ENCODE data around the gene GSTCD. TPM values are rescaled to one million over a fixed set of nuclear protein-coding genes. Genes with fewer than 3 reads are reported as not detected.
A peak's percentile ranks its signal among the peaks of the same experiment; 100 is the strongest.
"Not testable (repeated sequence)": the region's sequence is repeated elsewhere in the genome, so short reads cannot be mapped to it uniquely, and the experiment has no call there.

GSTCD gene
- total and polyA plus RNA-seq, 2 experiments from 2014 or later: 2.8 to 21.9 TPM

DNA sequence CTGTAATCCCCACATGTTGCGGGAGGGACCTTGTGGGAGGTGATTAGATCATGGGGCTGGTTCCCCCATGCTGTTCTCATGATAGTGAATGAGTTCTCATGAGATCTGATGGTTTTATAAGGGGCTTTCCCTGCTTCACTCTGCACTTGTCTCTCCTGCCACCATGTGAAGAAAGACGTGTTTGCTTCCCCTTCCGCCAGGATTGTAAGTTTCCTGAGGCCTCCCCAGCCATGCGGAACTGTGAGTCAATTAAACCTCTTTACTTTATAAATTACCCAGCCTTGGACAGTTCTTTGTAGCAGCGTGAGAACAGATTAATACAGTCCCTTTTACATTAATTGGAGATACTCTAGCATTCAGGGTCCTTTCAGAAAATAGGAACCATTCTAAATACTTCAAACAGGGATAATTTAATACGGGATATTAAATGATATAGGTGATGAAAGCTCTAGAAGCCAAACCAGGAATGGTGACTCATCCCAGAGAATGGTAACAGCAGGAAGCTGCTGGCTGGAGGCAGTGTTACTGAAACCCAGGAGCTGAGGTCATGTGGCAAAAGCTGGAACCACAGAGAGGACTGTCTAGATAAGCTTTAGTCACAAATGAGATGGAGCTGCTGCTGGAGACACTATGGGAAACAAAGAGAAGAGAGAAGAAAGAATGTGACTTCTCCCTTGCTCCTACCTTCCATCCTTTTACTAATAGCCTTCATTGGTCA lies 57.3 kb downstream of the GSTCD start:
- DNase-seq (ENCODE audit: low spot score): peak; percentile 44
- Histone ChIP-seq H3K36me3 (replicated peaks; ENCODE audit: insufficient read depth, low read depth) (no peaks in the 10 kb centered on the region), H3K9me3 (ENCODE audit: low read depth) (peaks cover under 1% of the 10 kb centered on the region), H3K27me3 (no peaks in the 10 kb centered on the region), H3K4me1 (ENCODE audit: insufficient read depth) (no peaks in the 10 kb centered on the region), H3K9me2 (replicated peaks; ENCODE audit: insufficient read depth) (no peaks in the 10 kb centered on the region), H3K4me3 (no peak overlapping the region), H3K4me2 (no peak overlapping the region), H2AFZ (no peak overlapping the region), H3K79me2 (no peaks in the 10 kb centered on the region), H4K20me1 (ENCODE audit: insufficient read depth, poor library complexity, severe bottlenecking) (no peaks in the 10 kb centered on the region), H3K27ac (no peak overlapping the region)
- 95% methylated on average over 6 of the region's 6 CpGs for WGBS (ENCODE audit: low lambda C conversion rate, missing lambda C conversion rate)
- TF ChIP-seq, protein P1, sequence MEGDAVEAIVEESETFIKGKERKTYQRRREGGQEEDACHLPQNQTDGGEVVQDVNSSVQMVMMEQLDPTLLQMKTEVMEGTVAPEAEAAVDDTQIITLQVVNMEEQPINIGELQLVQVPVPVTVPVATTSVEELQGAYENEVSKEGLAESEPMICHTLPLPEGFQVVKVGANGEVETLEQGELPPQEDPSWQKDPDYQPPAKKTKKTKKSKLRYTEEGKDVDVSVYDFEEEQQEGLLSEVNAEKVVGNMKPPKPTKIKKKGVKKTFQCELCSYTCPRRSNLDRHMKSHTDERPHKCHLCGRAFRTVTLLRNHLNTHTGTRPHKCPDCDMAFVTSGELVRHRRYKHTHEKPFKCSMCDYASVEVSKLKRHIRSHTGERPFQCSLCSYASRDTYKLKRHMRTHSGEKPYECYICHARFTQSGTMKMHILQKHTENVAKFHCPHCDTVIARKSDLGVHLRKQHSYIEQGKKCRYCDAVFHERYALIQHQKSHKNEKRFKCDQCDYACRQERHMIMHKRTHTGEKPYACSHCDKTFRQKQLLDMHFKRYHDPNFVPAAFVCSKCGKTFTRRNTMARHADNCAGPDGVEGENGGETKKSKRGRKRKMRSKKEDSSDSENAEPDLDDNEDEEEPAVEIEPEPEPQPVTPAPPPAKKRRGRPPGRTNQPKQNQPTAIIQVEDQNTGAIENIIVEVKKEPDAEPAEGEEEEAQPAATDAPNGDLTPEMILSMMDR (IDR thresholded peaks at IDR 0.05; ENCODE audit: poor library complexity): no peak
- TF ChIP-seq EZH2phosphoT487 (IDR thresholded peaks at IDR 0.05; ENCODE audit: low read depth, severe bottlenecking, unreplicated experiment) (no peak), EZH2 (IDR thresholded peaks at IDR 0.05; ENCODE audit: borderline replicate concordance) (no peak)

- WGBS (ENCODE audit: low lambda C conversion rate, missing lambda C conversion rate): 74% methylated on average over 2 of the region's 2 CpGs
- Histone ChIP-seq H3K4me2 (no peak overlapping the region), H3K27ac (no peak overlapping the region), H3K9me2 (replicated peaks; ENCODE audit: insufficient read depth) (no peaks in the 10 kb centered on the region), H3K4me1 (ENCODE audit: insufficient read depth) (no peaks in the 10 kb centered on the region), H4K20me1 (ENCODE audit: insufficient read depth, poor library complexity, severe bottlenecking) (no peaks in the 10 kb centered on the region), H3K36me3 (replicated peaks; ENCODE audit: insufficient read depth, low read depth) (no peaks in the 10 kb centered on the region), H3K4me3 (no peak overlapping the region), H3K79me2 (no peaks in the 10 kb centered on the region), H2AFZ (no peak overlapping the region), H3K27me3 (no peaks in the 10 kb centered on the region), H3K9me3 (ENCODE audit: low read depth) (peaks cover 7% of the 10 kb centered on the region)
- DNase-seq (ENCODE audit: low spot score): no peak
- TF ChIP-seq EZH2 (IDR thresholded peaks at IDR 0.05; ENCODE audit: borderline replicate concordance) (no peak), EZH2phosphoT487 (IDR thresholded peaks at IDR 0.05; ENCODE audit: low read depth, severe bottlenecking, unreplicated experiment) (no peak)
- TF ChIP-seq, protein P1 (IDR thresholded peaks at IDR 0.05; ENCODE audit: poor library complexity): no peak
Measured at GRCh38 chr4:105767579-105767978, 59.0 kb downstream of the GSTCD start.

GRCh38 chr4:105770524-105770923 lies 61.9 kb downstream of the GSTCD start:
- not testable (repeated sequence) for H3K4me1 ChIP-seq (ENCODE audit: insufficient read depth); H3K27me3 ChIP-seq; H3K9me2 ChIP-seq (replicated peaks; ENCODE audit: insufficient read depth); H3K4me3 ChIP-seq; H3K36me3 ChIP-seq (replicated peaks; ENCODE audit: insufficient read depth, low read depth); H3K9me3 ChIP-seq (ENCODE audit: low read depth); H3K79me2 ChIP-seq; H3K4me2 ChIP-seq; H2AFZ ChIP-seq; H3K27ac ChIP-seq; H4K20me1 ChIP-seq (ENCODE audit: insufficient read depth, poor library complexity, severe bottlenecking); DNase-seq (ENCODE audit: low spot score)

DNA sequence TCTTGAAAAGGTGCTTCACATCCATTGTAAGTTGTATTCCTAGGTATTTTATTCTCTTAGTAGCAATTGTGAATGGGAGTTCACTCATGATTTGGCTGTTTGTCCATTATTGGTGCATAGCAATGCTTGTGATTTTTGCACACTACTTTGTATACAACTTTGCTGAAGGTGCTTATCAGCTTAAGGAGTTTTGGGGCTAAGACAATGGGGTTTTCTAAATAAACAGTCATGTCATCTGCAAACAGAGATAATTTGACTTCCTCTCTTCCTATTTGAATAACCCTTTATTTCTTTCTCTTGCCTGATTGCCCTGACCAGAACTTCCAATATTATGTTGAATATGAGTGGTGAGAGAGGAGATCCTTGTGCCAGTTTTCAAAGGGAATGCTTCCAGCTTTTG lies 63.5 kb downstream of the GSTCD start:
- H3K79me2 ChIP-seq; H3K27me3 ChIP-seq; H3K27ac ChIP-seq; H3K4me2 ChIP-seq; H3K4me1 ChIP-seq (ENCODE audit: insufficient read depth); H3K36me3 ChIP-seq (replicated peaks; ENCODE audit: insufficient read depth, low read depth); H2AFZ ChIP-seq; H3K9me2 ChIP-seq (replicated peaks; ENCODE audit: insufficient read depth); DNase-seq (ENCODE audit: low spot score); H3K4me3 ChIP-seq; H3K9me3 ChIP-seq (ENCODE audit: low read depth); H4K20me1 ChIP-seq (ENCODE audit: insufficient read depth, poor library complexity, severe bottlenecking): not testable (repeated sequence)

GRCh38 chr4:105775760-105776415 lies 67.3 kb downstream of the GSTCD start:
- not testable (repeated sequence) for H3K4me1 ChIP-seq (ENCODE audit: insufficient read depth); H3K79me2 ChIP-seq; H3K9me3 ChIP-seq (ENCODE audit: low read depth); H2AFZ ChIP-seq; H3K36me3 ChIP-seq (replicated peaks; ENCODE audit: insufficient read depth, low read depth); H3K4me2 ChIP-seq; H3K27ac ChIP-seq; DNase-seq (ENCODE audit: low spot score); H3K27me3 ChIP-seq; H3K4me3 ChIP-seq; H3K9me2 ChIP-seq (replicated peaks; ENCODE audit: insufficient read depth); H4K20me1 ChIP-seq (ENCODE audit: insufficient read depth, poor library complexity, severe bottlenecking)
- WGBS (ENCODE audit: low lambda C conversion rate, missing lambda C conversion rate): 96% methylated on average over 9 of the region's 9 CpGs

All from hepatocyte (in vitro differentiated cells).